ENCODE data around the gene VPS13A.

- TF ChIP-seq CTCF (conservative IDR thresholded peaks at IDR 0.05; ENCODE audit: low read length) (no peak), EZH2phosphoT487 (IDR thresholded peaks at IDR 0.05; ENCODE audit: borderline replicate concordance, low read depth, low read length) (no peak)
These were observed 47.5 kb downstream of the VPS13A start for GRCh38 chr9:77224746-77225312.
